HG03575 (cell line): ENCODE data around the gene GK.
"Not testable (repeated sequence)": the region's sequence is repeated elsewhere in the genome, so short reads cannot be mapped to it uniquely, and the experiment has no call there.

Source experiments
- ATAC-seq: cut with Tn5 transposase; IDR thresholded peaks from one replicate; pipeline ENCODE4 v1.9.1; 2021; ENCODE audit not compliant: unreplicated experiment, insufficient number of reproducible peaks, low FRiP score; ENCODE audit errors: extremely low read depth

GK gene

DNA sequence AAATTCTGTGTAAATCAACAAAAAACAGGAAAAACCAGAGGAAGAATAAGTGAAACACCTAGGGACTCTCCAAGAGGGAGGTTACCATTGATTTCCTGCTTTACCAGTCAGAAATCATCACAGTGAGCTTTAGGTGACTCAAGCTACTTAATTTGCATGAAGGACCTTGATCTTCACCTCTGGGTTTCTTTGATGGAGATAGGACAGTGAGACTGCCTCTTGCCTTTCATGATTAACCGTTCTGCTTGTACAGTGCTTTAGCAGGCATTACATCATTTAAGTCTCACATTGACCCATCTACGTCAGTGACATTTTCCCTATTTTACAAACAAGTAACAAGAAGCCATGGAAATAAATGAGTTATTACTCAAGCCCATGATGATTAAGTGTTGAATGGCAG lies 3.4 kb upstream of the GK start:
- no peak for ATAC-seq

DNA sequence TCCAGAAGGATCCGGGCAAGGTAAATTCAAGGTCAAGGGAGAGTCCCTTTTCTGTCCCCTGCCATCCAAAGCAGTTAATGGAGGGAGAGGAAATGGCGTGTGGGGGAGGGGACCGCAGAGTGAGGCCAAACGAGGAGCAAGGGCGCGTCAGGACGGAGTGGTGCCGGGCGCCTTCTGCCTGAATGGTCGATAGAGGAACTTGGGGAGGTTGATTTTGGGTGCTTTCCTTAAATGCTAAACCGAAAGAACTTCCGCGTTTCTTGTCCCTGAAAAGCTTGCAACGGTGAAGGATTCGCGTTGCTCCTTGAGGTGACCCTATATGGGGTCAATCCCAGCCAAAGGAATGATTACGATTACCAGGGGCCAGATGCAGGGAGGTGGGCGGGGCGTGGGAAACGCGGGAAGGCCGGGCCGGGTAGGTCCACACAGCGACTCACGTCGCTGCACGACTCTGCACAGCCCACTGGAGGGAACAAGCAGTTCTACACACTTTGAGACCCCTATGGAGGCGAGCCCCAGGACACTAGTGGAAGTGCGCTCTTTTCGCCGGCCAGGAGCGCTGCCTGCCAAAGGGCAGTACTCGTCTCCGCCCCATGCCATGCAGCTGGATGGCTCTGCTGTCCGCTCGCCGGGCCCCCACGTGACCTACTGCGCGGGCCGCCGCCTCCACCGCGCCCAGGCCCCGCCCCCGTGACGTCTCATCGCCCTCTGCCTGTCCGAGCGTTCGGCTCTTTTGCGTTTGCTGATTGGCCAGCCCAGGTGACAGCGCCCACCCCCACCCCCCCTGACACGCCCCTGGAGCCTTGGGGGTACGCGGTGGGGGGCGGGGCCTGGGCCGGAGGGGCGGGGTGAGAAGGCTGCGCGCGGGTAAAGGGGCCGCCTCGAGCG lies 452 bp upstream of the GK start:
- ATAC-seq: peak; percentile 61

DNA sequence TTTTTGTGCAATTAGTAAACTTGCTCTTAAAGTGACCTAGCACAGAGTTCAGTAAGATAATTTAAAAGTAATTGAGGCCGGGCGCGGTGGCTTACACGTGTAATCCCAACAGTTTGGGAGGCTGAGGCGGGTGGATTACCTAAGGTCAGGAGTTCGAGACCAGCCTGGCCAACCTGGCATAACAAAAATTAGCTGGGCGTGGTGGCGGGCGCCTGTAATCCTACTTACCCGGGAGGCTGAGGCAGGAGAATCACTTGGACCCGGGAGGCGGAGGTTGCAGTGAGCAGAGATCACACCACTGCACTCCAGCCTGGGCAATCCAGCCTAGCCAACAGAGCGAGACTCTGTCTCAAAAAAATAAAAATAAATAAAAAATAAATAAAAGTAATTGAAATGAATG lies 1.2 kb downstream of the GK start:
- not testable (repeated sequence) for ATAC-seq

DNA sequence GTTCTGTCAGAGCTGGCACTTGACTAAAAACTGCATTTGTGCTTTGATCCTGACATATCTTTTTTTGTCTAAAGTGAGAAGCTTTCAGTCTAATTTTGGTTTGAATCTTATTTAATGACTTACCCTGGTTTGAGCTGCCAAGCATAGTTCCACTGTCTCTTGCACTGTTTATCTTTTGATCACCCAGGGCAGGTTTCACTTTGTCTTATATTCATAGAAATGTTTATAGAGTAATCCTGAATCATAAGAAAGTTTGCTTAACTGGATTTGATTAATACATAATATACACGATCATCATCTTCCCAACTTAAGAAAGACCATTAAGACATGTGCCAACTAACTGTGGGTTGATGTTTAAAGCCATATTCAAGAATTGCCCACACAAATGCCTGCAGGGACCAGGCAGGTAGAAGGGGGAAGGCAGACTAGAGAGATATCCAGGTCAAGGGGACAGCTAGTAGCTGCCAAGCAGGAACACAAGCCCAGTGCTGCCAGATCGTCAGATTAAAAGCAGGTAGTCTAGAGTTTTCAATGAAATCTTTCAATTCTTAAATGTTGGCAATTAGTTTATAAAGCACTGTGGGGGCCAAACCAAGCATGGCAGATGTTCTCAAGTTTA lies 1.9 kb downstream of the GK start:
- ATAC-seq: no peak

DNA sequence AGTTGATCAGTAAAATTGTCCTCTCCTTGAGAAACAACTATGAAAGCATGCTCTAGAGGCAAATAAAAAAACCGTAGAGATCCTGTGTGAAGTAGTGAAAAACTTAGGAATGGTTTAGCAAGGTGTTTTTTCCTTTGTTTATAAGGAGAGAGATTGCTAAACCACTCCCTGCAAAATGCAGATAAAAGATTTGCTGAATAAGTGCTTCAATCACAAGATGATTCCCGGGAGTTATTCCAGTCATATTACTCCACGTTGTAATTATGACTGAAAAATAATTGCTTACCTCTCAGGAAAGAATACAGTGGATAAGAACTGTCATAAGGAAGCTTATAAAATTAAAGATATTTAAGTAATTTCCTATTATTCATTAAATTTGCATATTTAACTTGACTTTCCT lies 2.8 kb downstream of the GK start:
- ATAC-seq: no peak

DNA sequence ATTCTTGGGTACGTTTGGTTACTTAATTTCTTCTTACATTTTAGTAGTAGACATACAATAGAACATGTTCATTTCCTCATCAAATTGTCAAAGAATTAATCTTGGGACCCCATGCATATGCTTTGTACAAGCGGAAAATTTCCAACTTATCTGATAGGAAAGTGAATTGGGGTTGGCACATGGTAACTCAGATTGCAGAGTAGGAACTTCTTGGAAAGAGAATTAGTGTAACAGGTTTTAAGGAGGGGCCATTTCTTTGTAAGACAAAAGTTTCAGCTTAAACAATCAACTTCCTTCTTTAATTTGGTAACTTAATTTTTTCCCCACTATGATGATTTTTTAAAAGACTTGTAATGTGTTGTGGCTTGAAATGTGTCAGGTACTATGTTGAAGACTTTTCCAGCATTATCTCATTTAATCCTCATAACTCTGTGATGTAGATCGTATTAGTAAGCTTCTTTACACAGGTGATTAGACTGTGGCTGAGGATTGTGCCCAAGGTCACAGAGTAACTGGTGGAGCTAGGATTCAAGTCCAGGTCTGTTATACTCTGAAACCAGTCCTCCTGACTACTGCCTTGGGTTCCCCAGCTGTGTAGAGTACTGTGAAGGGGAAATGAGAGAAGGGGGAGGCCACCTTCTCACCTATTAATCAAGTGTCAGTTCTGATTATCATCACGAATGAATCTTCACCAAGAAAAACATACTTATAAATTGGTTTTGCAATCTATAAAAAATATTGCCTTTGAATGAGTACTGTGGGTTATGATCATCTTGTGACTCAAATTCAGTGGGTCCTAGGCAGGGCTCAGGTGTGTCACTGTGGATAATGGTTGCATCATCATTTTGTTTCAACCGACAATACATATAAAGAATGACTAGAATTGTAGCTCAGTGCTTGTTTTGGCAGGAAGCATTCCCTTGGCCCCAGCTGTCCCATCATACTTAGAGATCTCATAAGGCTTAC lies 4.3 kb downstream of the GK start:
- no peak for ATAC-seq

DNA sequence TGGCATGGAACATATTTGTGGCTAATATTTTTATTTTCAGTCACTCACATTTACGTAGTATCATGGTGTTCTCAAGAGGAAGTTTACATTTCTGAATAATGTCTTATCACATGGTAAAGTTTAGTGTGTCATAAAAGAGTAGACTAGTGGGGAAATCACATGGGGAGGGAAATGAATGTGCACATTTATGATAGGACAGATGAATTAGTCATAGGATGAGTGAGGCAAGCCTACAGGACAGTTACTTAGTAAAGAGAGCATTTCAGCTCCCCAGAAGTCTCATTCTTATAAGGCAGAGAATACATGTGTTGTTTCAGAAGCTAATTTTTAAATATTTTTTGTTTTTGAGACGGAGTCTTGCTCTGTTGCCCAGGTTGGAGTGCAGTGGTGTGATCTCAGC lies 6.2 kb downstream of the GK start:
- no peak for ATAC-seq

DNA sequence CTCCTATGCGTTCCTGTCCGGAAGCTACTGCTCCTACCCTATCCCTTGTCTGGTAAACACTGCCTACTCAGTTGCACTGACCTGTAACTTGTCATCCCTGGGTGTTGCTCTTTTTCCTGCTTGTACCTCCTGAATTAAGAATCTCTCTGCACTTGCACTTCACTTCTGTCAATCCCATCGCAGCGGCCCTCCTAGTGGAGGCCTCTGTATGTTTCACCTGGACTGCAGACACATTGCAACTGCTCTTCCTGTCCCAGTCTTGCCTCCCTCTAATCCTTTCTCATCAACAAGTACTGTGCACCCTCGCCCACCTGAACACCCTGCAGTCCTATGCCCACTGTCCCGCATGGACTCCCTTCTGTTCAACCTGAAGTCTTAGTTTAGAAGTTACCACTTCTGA lies 8.0 kb downstream of the GK start:
- ATAC-seq: no peak

DNA sequence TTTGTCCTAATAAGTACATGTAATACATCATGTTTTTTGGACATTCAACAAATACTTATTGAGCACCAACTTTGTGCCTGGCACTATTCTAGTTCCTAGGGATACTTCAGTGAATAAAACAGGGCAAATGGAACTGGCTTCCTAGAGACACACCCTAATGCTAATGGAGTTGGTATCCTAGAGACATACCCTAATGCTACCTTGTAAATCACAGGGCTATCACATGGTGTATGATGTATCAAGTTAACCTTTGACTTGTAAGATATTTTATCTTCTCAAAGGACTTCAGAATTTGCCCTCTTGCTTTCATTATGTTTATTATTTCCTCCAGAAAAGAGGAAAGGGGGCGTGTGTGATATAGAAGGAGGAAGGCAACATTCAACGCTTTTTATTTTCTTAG lies 10.1 kb downstream of the GK start:
- no peak for ATAC-seq

DNA sequence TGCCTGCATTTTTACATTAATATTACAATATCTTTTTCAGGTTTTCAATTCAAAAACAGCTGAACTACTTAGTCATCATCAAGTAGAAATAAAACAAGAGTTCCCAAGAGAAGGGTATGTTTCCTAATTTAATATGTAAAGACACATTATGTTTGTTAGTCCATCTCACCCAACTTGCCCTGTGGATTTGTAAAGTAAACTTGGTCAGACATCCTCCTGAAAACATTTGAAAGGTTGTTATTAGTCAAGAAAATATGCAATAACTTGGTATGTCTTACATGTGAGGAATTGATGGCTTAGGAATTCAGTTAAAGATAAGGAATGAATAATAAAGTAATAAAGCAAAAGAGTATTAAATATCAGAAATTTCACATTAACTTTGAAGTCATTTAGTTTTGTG lies 12.2 kb downstream of the GK start:
- no peak for ATAC-seq

DNA sequence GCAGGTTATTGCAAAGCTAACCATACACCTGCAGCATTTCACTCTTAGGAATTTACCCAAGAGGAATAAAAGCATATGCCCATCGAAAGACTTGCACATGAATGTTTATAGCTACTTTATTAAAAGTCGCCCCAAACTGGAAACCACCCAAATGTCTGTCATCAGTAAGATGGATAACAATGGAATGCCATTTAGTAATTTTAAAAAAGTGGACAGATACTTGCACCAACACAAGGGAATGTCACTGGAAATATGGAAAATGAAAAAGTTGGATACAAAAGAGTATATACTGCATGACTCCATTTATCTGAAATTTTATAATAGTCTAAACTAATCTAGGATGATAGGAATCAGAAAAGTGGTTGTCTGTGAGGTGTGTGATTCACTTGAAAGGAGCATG lies 12.9 kb downstream of the GK start:
- ATAC-seq: no peak

DNA sequence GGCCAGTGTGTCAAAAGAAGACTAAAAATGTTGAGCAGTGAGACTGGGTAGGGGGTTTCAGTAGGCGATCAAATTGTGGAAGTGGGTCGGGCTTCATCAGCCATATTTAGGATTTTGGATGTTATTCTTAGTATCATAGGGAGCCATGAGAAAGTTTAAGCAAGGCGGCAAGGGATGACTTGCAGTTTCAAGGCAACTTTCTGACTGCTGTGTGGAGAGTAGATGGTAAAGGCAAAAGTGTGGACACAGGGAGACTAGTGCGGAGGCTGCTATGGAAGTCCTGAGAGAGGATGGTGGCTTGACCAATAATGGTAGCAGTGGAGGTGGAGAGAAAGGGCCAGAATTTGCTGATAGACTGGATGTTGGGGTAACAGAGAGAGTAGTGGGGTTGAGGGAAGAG lies 15.4 kb downstream of the GK start:
- ATAC-seq: no peak

DNA sequence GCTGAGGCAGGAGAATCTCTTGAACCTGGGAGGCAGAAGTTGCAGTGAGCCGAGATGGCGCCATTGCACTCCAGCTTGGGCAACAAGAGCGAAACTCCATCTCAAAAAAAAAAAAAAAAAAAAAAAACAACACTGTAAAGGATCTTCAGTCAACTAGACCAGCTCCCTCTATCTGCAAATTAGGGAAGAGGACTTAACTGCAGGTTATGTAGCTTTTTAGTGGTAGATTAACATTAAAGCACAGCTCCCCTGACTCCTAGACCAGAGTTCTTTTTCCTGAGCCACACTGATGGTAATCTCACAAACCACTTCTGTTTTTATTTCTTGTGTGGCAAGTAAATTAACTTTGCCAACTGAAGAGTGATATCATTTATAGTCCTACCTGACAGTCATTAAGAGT lies 18.0 kb downstream of the GK start:
- not testable (repeated sequence) for ATAC-seq

DNA sequence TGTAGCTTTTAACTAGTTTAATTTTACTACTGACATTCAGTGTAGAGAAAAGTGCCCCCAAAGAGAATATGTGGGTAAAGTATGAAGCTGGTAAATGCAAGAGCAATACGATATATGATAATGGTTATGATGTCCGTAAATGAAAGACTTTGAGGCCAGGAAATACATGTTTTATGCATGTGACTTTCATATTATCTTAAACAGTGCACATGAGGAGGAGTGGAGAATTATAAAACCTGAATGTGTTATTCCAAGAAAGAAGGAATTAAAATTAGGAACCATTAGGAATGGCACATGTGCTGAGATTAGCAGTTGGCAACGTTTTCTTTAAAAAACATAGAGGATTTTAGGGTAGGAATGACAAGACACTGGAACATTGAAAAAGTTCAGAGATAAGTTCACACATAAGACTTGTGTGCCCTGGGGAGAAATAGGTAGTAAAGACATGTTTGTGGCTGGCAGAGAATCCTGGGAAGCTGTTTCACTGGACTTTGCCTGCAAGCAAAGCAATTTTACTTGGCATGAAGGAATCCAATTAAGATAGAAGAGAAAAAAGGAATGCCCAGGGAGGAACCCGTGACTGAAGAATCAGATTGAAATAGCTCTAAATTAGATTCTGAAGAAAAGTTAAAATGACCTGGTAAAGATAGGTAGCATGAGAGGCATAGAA lies 20.0 kb downstream of the GK start:
- ATAC-seq: no peak

DNA sequence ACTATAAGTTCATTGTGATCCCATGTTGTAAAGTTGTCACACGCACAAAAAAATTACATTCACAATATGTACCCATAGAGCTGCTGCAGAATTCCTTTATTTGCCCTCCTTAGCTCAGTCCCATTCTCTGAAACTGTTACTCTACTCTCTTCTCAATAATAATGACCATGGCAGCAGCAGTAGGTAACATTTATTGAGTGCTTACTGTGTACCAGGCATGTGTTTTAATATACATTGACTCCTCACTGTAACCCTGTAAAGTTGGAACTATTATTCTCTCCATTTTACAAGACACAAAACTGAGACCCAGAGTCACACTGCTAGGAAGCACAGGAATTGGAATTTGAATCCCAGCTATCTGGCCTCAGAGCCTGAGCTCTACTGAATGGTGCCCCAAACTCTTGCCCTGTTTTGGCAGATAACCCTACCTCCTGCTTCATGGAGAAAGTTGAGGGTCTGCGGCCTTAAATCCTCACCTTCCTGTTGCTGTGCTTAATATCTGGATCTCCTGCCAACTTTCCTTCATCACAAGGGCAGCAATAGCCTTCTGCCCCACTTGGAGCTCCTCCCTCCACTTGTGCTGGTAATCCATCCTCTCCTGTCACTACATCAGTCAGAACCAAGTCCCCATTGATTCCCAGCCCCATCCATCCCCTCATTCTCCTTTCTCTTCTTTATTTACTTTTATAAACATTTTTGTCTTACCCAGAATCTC lies 20.8 kb downstream of the GK start:
- ATAC-seq: no peak

DNA sequence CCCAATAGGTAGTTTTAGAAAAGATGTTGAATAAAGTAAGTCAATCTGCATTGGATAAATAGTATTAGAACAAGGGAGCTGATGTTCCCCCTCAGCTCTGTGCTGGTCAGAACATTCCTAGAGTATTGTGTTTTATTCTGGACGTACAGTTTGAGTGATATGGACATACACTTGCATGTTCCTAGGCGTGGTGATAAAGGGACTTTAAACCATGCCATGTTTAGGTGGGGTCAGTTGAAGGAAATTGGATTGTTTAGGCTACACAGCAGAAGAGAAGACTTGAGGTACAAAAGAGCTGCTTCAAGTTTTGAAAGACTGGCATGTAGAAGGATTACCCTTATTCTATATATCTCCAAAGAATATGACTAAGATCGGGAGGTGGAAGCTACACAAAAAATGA lies 21.6 kb downstream of the GK start:
- no peak for ATAC-seq

DNA sequence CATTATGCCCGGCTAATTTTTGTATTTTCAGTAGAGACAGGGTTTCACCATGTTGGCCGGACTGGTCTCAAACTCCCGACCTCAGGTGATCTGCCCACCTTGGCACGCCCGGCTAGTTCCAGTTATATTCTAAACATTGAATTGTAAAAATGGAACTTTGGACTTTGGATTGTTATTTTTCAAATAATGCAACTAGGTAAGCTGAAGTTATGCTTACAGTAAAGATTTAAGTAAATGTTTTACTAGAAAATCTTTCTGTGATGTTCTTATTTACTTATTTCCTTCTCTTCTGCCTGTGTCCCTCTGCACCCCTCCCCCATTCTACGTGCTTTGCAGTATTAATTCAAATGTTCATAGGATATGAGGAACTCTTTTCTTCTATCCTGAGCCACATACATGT lies 26.1 kb downstream of the GK start:
- ATAC-seq: no peak

DNA sequence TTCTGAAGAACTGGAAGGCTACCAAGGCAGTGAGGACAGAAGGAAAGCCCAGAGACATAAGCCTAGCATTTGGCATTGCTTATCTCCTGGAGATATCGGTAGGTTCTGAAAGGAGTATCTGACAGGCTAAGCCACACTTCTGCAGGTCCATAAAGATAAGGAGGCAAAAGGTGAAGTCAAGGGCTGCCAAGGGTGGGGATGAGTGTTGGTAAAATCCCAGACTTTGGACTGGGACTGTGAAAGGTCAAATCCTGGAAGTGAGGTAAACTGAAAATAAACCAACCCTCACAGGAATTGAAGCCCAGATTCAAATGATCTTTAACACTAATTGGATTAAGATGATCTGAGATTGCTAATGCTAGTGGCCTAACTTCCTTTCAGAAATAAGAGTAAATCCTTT lies 27.4 kb downstream of the GK start:
- no peak for ATAC-seq

DNA sequence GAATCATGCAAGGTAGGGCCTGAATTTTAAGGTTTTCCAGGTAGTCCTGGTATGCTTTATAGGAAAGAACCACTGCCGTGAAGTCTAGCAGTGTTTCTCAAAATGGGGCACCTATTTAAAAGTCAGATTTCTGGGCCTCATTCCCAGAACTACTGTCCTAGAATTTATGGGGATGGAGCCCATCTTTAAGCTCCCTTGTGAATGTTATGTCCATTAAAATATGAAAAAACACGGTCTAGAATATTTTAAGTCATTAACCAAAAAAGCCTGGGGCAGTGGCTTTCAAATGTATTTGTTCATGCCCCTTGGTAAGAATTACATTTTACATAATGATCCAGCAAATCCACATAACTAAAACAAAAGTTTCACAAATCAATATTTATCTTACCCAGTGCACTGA lies 35.4 kb downstream of the GK start:
- no peak for ATAC-seq
